Mesothelial cell of epicardium (in vitro differentiated cells): ENCODE results near the gene TNS4. TPM values are rescaled to one million over a fixed set of nuclear protein-coding genes. Genes with fewer than 3 reads are reported as not detected.

Experiments
- DNase-seq, 2 experiments: peaks; one replicate each; pipeline ENCODE4 v3.0.0; 2021; ENCODE audit warnings: low spot score in 2 of 2; ENCODE audit not compliant: unreplicated experiment in 2 of 2
- H3K27ac Mint-ChIP-seq: 2 replicates; pipeline ENCODE4 v1.8.0; 2021; ENCODE audit warnings: mixed read lengths
- H3K27me3 Mint-ChIP-seq: 2 replicates; pipeline ENCODE4 v1.8.0; 2021; ENCODE audit warnings: low read depth, mixed read lengths
- H3K36me3 Mint-ChIP-seq: 2 replicates; pipeline ENCODE4 v1.8.0; 2021; ENCODE audit warnings: mixed read lengths
- H3K4me1 Mint-ChIP-seq: 2 replicates; pipeline ENCODE4 v1.8.0; 2021; ENCODE audit warnings: mixed read lengths
- H3K4me3 Mint-ChIP-seq: 2 replicates; pipeline ENCODE4 v1.8.0; 2021; ENCODE audit warnings: mild to moderate bottlenecking, moderate library complexity, mixed read lengths
- H3K9me3 Mint-ChIP-seq: 2 replicates; pipeline ENCODE4 v1.8.0; 2021; ENCODE audit warnings: mixed read lengths
- total RNA-seq: library from RNA; stranded (reverse); gene quantifications from 3 replicates; pipeline ENCODE4 v1.2.1, GENCODE V29; 2021
- TF ChIP-seq, protein P1 (sequence below): fragments of 200-600 bp; sonication (generic); IDR thresholded peaks from one replicate; pipeline ENCODE4 v1.5.0; 2021; ENCODE audit warnings: antibody characterized with exemption; ENCODE audit not compliant: unreplicated experiment

TNS4 gene
- total RNA-seq, 1 donor from 2014 or later: not detected

DNA sequence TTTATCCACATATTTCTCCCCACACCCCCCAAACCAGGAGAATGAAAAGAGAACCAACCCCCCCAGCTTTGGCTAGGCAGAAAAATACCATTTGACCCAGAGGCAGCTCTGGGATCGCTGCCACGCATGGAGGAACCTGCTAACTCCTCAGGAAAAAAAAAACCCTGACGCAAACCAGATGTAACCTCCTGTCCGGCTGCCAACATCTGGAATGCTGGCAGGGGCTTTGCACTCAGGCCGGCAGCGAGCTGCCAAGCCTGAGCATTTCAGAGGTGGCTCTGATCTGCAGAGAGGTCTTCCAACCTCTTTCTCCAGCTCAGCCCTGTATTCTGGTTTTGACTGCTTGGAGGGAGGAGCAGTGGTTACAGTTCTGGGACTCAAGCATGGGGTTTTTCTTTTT is 50.0 kb downstream of the TNS4 start:
- H3K9me3 Mint-ChIP-seq: no peaks in the 10 kb centered on the region
- no peaks in the 10 kb centered on the region for H3K27me3 Mint-ChIP-seq
- H3K36me3 Mint-ChIP-seq: peaks cover 16% of the 10 kb centered on the region
- H3K4me1 Mint-ChIP-seq: peaks cover 22% of the 10 kb centered on the region
- H3K27ac Mint-ChIP-seq: peak overlapping the region; percentile 72
- DNase-seq: no peak
- TF ChIP-seq, protein P1, sequence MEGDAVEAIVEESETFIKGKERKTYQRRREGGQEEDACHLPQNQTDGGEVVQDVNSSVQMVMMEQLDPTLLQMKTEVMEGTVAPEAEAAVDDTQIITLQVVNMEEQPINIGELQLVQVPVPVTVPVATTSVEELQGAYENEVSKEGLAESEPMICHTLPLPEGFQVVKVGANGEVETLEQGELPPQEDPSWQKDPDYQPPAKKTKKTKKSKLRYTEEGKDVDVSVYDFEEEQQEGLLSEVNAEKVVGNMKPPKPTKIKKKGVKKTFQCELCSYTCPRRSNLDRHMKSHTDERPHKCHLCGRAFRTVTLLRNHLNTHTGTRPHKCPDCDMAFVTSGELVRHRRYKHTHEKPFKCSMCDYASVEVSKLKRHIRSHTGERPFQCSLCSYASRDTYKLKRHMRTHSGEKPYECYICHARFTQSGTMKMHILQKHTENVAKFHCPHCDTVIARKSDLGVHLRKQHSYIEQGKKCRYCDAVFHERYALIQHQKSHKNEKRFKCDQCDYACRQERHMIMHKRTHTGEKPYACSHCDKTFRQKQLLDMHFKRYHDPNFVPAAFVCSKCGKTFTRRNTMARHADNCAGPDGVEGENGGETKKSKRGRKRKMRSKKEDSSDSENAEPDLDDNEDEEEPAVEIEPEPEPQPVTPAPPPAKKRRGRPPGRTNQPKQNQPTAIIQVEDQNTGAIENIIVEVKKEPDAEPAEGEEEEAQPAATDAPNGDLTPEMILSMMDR: no peak
- H3K4me3 Mint-ChIP-seq: no peak overlapping the region

DNA sequence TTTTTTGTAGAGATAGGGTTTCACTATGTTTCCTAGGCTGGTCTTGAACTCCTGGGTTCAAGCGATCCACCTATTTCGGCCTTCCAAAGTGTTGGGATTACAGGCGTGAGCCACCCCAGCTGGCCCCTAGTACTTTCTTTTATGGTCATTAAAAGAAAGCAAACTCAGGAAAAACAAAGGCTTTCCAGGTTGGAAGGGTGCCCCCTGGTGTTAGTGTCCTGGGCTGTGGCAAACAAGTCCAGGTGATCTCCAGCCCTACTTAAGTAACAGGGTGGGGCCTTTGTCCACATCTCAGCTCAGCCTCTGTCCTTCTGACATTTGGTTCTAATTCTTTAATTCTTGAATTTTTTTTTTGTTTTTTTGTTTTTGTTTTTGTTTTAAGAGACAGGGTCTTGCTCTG is 51.2 kb downstream of the TNS4 start:
- H3K27ac Mint-ChIP-seq: no peak overlapping the region
- peaks cover 4% of the 10 kb centered on the region for H3K27me3 Mint-ChIP-seq
- no peak overlapping the region for H3K4me3 Mint-ChIP-seq
- peaks cover 28% of the 10 kb centered on the region for H3K4me1 Mint-ChIP-seq
- TF ChIP-seq, protein P1: no peak
- no peak for DNase-seq
- H3K9me3 Mint-ChIP-seq: no peaks in the 10 kb centered on the region
- peaks cover 10% of the 10 kb centered on the region for H3K36me3 Mint-ChIP-seq

DNA sequence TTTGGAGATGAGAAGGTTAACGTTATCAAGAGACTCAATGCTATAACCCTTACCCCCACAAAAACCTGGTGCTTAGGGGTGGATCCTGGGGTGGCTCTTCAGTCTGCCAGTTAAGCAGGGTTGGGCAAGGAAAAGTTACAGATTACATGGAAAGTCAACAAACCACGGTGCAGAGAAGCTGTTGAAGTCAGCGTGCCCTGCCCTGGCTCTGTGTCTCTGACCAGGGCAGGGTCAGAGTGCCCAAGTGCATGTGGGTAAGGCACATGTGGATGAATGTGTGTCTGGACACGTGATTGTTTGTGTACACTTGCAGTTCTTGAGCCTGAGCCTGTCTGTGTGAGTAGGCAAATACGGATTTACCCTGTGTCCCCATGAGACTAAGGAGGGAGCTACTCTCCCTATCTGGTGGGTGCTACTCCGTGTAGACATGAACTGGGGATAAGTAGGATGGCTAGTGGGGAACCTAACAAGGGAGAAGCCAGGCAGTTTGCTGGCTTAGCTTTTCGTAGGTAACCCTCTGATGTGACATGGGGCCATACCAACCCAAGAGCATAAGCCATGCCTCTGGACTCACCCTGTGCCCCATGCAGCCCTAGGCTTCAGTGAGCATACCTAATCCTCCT is 52.7 kb downstream of the TNS4 start:
- DNase-seq: no peak
- Mint-ChIP-seq H3K27me3 (peaks cover 17% of the 10 kb centered on the region), H3K4me3 (no peak overlapping the region), H3K9me3 (no peaks in the 10 kb centered on the region), H3K36me3 (peaks cover under 1% of the 10 kb centered on the region), H3K4me1 (peaks cover 41% of the 10 kb centered on the region), H3K27ac (no peak overlapping the region)
- TF ChIP-seq, protein P1: no peak

DNA sequence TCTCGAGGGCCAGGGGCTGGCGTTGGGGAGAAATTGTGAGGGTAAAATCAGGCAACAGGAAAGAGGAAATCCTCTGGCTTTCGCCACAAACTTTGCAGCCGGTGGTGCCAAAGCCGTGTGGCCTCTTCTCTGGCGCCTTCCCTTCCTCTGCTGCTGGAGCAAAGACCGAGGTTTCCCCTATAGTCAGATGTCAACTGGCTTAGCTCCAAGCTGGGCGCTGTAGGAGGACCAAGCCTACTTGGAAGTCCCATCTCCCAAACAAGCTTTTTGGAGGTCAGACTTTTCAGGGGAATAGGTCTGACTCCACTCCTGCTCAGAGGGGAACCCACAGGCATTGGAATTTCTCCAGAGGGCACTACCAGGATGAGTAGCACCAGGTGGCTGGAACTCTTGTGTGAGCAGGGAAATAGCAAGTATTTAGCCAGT is 53.2 kb downstream of the TNS4 start:
- Mint-ChIP-seq H3K27ac (no peak overlapping the region), H3K4me3 (no peak overlapping the region), H3K4me1 (peaks cover 41% of the 10 kb centered on the region), H3K36me3 (no peaks in the 10 kb centered on the region), H3K9me3 (no peaks in the 10 kb centered on the region), H3K27me3 (peaks cover 17% of the 10 kb centered on the region)
- TF ChIP-seq, protein P1: no peak
- no peak for DNase-seq

DNA sequence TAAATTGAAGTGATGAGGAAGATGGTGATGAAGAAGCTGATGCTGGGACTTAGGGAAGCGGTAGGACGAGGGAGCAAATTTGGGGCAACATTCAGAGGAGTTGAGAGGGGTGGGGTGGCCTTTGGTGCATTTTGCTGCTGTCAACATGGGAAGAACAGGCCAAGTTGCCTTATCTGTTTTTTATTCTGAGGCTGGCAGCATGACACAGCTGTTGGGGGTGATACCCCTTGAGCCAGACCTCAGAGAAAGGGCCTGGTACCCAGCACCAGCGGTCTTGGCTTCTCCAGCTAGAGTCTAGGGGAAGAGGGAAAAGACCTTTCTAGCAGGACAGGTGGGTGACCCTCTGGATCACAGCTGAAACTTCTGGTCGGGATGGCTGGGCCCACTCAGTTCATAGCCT is 53.6 kb downstream of the TNS4 start:
- H3K27ac Mint-ChIP-seq: no peak overlapping the region
- no peak overlapping the region for H3K4me3 Mint-ChIP-seq
- H3K4me1 Mint-ChIP-seq: peaks cover 41% of the 10 kb centered on the region
- no peaks in the 10 kb centered on the region for H3K36me3 Mint-ChIP-seq
- TF ChIP-seq, protein P1: no peak
- no peak for DNase-seq
- H3K9me3 Mint-ChIP-seq: no peaks in the 10 kb centered on the region
- peaks cover 17% of the 10 kb centered on the region for H3K27me3 Mint-ChIP-seq
